Measurements from ENCODE around the gene WNT8A. TPM values are rescaled to one million over a fixed set of nuclear protein-coding genes. Genes with fewer than 3 reads are reported as not detected.

WNT8A gene
- total RNA-seq, 4 donors from 2014 or later, result not detected

- no peaks in the 10 kb centered on the region for H3K27me3 ChIP-seq
- TF ChIP-seq EP300 (IDR thresholded peaks at IDR 0.05) (no peak), POLR2A (IDR thresholded peaks at IDR 0.05) (no peak), POLR2AphosphoS5 (IDR thresholded peaks at IDR 0.05) (no peak), CTCF (IDR thresholded peaks at IDR 0.05) (no peak)
- peak within 1 kb of the TSS; percentile 57 to 61 for H3K4me3 ChIP-seq
- WGBS, 2 donors (ENCODE audit: low coverage in 1 of 2), result 6 to 11% methylated on average over 5 to 13 of the region's 31 CpGs
- H3K9me3 ChIP-seq, result no peaks in the 10 kb centered on the region
- no peaks in the 10 kb centered on the region for H3K36me3 ChIP-seq
- peak within 1 kb of the TSS in 1 of 4 donors; percentile 52 for H3K27ac ChIP-seq
- ATAC-seq, result peak; percentile 66
- H3K4me1 ChIP-seq, result peaks cover 0 to 7% (median 0%) of the 10 kb centered on the region in 3 donors
Measured at GRCh38 chr5:138138949-138139780, 55.3 kb downstream of the WNT8A start, which contains the start of gene NME5. NME5 (minus strand) TSS chr5:138139428; CDS start chr5:138138780, 648 bp downstream.

- Histone ChIP-seq H3K27ac (no peak overlapping the region), H3K4me1 (peaks cover 0 to 7% (median 0%) of the 10 kb centered on the region in 3 donors), H3K36me3 (no peaks in the 10 kb centered on the region), H3K27me3 (no peaks in the 10 kb centered on the region), H3K4me3 (peak overlapping the region in 1 of 2 donors; percentile 61), H3K9me3 (no peaks in the 10 kb centered on the region)
- no peak for ATAC-seq
- TF ChIP-seq CTCF (IDR thresholded peaks at IDR 0.05), result no peak
- TF ChIP-seq POLR2AphosphoS5 (IDR thresholded peaks at IDR 0.05), result no peak
- no peak for TF ChIP-seq POLR2A (IDR thresholded peaks at IDR 0.05)
- TF ChIP-seq EP300 (IDR thresholded peaks at IDR 0.05), result no peak
- 31 to 58% methylated on average over 2 to 3 of the region's 3 CpGs for WGBS, 2 donors (ENCODE audit: low coverage in 1 of 2)
Measured at GRCh38 chr5:138139781-138140090, 55.9 kb downstream of the WNT8A start.

DNA sequence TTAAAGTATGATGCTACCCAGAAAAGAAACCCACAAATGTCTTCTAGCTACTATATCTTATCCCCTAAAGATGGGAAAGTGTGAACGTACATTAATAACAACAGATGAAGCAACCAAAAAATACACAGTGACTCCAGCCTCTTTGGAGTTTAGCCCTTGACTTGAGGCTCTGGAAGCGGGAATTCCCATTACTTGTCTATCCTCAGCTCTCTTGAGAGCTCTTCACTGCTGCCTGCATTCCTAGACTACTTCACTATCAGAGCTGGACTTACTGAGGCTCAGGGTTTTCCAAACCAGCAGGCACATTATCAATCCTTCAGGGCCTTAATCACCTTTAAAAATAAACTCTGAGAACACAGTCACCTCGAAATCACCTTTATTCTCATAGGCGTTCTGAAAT, 56.4 kb downstream of the WNT8A start:
- Histone ChIP-seq H3K27me3 (no peaks in the 10 kb centered on the region), H3K36me3 (no peaks in the 10 kb centered on the region), H3K4me3 (no peak overlapping the region), H3K27ac (no peak overlapping the region), H3K4me1 (peaks cover 0 to 7% (median 0%) of the 10 kb centered on the region in 3 donors), H3K9me3 (no peaks in the 10 kb centered on the region)
- WGBS, 2 donors (ENCODE audit: low coverage in 1 of 2), result 45 to 58% methylated on average over 4 of the region's 4 CpGs
- TF ChIP-seq POLR2AphosphoS5 (IDR thresholded peaks at IDR 0.05) (no peak), POLR2A (IDR thresholded peaks at IDR 0.05) (no peak), EP300 (IDR thresholded peaks at IDR 0.05) (no peak), CTCF (IDR thresholded peaks at IDR 0.05) (no peak)
- ATAC-seq, result no peak

Small RNAs within 50 kb of the gene (small RNA-seq; reads per million reads assigned to genes)
- gene RNU6-1148P (0 reads per million in 4 donors), gene RNU6-460P (0 to 0.86 (median 0.06) reads per million in 4 donors), gene RNU6-888P (0 to 0.27 (median 0) reads per million in 4 donors)

Other genes starting within 250 kb of the WNT8A start
- gene MYOT, start 216.2 kb upstream of the WNT8A start, total RNA-seq, result 10 to 100 TPM; 16.6 to 38.9 (median 32.8) TPM
- under 1 TPM in 1 of 4 donors, not detected in 3; 0.15 TPM for gene PKD2L2, start 194.6 kb upstream of the WNT8A start, total RNA-seq
- gene FAM13B, start 51.0 kb upstream of the WNT8A start, total RNA-seq, result 100 to 1,000 TPM in 1 of 4 donors, 10 to 100 TPM in 3; 44.1 to 102 (median 76.6) TPM
- 10 to 100 TPM in 1 of 4 donors, 1 to 10 TPM in 3; 1.2 to 10.6 (median 2.8) TPM for gene NME5, start 55.4 kb downstream of the WNT8A start, total RNA-seq
- gene BRD8, start 94.6 kb downstream of the WNT8A start, total RNA-seq, result 10 to 100 TPM; 33.7 to 50.9 (median 38.9) TPM
- gene KIF20A, start 95.1 kb downstream of the WNT8A start, total RNA-seq, result 1 to 10 TPM in 1 of 4 donors, under 1 TPM in 1, not detected in 2; 0.12 to 2.0 TPM
- gene CDC23, start 129.3 kb downstream of the WNT8A start, total RNA-seq, result 10 to 100 TPM; 19.3 to 22.3 (median 19.8) TPM
- 1 to 10 TPM in 3 of 4 donors, under 1 TPM in 1; 0.40 to 6.4 (median 1.7) TPM for gene GFRA3, start 190.6 kb downstream of the WNT8A start, total RNA-seq
- under 1 TPM in 1 of 4 donors, not detected in 3; 0.45 TPM for gene CDC25C, start 247.8 kb downstream of the WNT8A start, total RNA-seq